Measurements from ENCODE around the gene PTPRK. TPM values are rescaled to one million over a fixed set of nuclear protein-coding genes. Genes with fewer than 3 reads are reported as not detected.

The PTPRK gene
- polyA plus RNA-seq, 1 donor (not counting 4 experiments of a cell fraction or from before 2014, with no cell fraction given): 52.7 TPM

- Histone ChIP-seq H3K36me3 (ENCODE audit: control insufficient read depth in 2 of 2, extremely low read depth in 1 of 2, insufficient read depth in 2 of 2, low read length in 2 of 2) (no peaks in the 10 kb centered on the region), H3K27ac (ENCODE audit: control insufficient read depth, insufficient read depth, low read length) (peak overlapping the region; percentile 93), H3K4me1 (ENCODE audit: control insufficient read depth, extremely low read depth, insufficient read depth, low read length) (peaks cover 24% of the 10 kb centered on the region), H3K4me2 (ENCODE audit: control insufficient read depth, extremely low read depth, insufficient read depth, low read depth, low read length) (peak overlapping the region; percentile 74), H3K79me2 (ENCODE audit: control insufficient read depth, insufficient read depth, low read length) (peaks cover 60% of the 10 kb centered on the region), H3K4me3 (ENCODE audit: control insufficient read depth in 2 of 3, extremely low read depth in 1 of 3, insufficient read depth in 2 of 3, low read depth in 1 of 3, low read length in 3 of 3) (peak overlapping the region; percentile 73 to 94 (median 94)), H2AFZ (ENCODE audit: control insufficient read depth, low read length) (peak overlapping the region; percentile 41), H3K9me3 (ENCODE audit: control insufficient read depth, low read depth, low read length) (no peaks in the 10 kb centered on the region), H3K9me1 (ENCODE audit: control insufficient read depth, extremely low read depth, insufficient read depth, low read length) (no peaks in the 10 kb centered on the region), H4K20me1 (ENCODE audit: control insufficient read depth, extremely low read depth, insufficient read depth, low read length) (peaks cover 9% of the 10 kb centered on the region), H3K27me3 (ENCODE audit: control insufficient read depth, extremely low read depth, insufficient read depth, low read length) (no peaks in the 10 kb centered on the region), H3K9ac (ENCODE audit: control insufficient read depth, extremely low read depth, insufficient read depth, low read length) (peak overlapping the region; percentile 99)
- dilution Hi-C loops (cut with MboI; ENCODE audit: extremely low pct_ligation_motif_present, low sequenced_read_pairs): no loop called here
- DNase-seq (ENCODE audit: low read depth, low spot score) (no peak), FAIRE-seq (peak; percentile 13)
- no peak for TF ChIP-seq EZH2 (IDR thresholded peaks at IDR 0.05; ENCODE audit: low read length)
- peak in 2 of 3 experiments; percentile 5 to 18 for TF ChIP-seq CTCF (optimal IDR thresholded peaks at IDR 0.05 in 1 of 3, IDR thresholded peaks at IDR 0.05 in 1 of 3, conservative IDR thresholded peaks at IDR 0.05 in 1 of 3; ENCODE audit: extremely low read depth in 1 of 3, insufficient read depth in 2 of 3, low read length in 3 of 3)
Measured at GRCh38 chr6:128519132-128519930, 1.1 kb downstream of the PTPRK start.

- FAIRE-seq (peak; percentile 81), DNase-seq (ENCODE audit: low read depth, low spot score) (no peak)
- peak overlapping the region; percentile 99 for H3K9ac ChIP-seq (ENCODE audit: control insufficient read depth, extremely low read depth, insufficient read depth, low read length)
- H3K9me1 ChIP-seq (ENCODE audit: control insufficient read depth, extremely low read depth, insufficient read depth, low read length): peaks cover 3% of the 10 kb centered on the region
- H3K36me3 ChIP-seq (ENCODE audit: control insufficient read depth in 2 of 2, extremely low read depth in 1 of 2, insufficient read depth in 2 of 2, low read length in 2 of 2): no peaks in the 10 kb centered on the region
- peak overlapping the region; percentile 74 for H3K4me2 ChIP-seq (ENCODE audit: control insufficient read depth, extremely low read depth, insufficient read depth, low read depth, low read length)
- H3K4me3 ChIP-seq (ENCODE audit: control insufficient read depth in 2 of 3, extremely low read depth in 1 of 3, insufficient read depth in 2 of 3, low read depth in 1 of 3, low read length in 3 of 3): peak overlapping the region; percentile 73 to 94 (median 94)
- H3K27ac ChIP-seq (ENCODE audit: control insufficient read depth, insufficient read depth, low read length): peak overlapping the region; percentile 93
- no peak overlapping the region for H2AFZ ChIP-seq (ENCODE audit: control insufficient read depth, low read length)
- H3K9me3 ChIP-seq (ENCODE audit: control insufficient read depth, low read depth, low read length): no peaks in the 10 kb centered on the region
- peaks cover 9% of the 10 kb centered on the region for H4K20me1 ChIP-seq (ENCODE audit: control insufficient read depth, extremely low read depth, insufficient read depth, low read length)
- H3K79me2 ChIP-seq (ENCODE audit: control insufficient read depth, insufficient read depth, low read length): peaks cover 67% of the 10 kb centered on the region
- no peaks in the 10 kb centered on the region for H3K27me3 ChIP-seq (ENCODE audit: control insufficient read depth, extremely low read depth, insufficient read depth, low read length)
- dilution Hi-C loops (cut with MboI; ENCODE audit: extremely low pct_ligation_motif_present, low sequenced_read_pairs): no loop called here
- TF ChIP-seq EZH2 (IDR thresholded peaks at IDR 0.05; ENCODE audit: low read length): no peak
- no peak for TF ChIP-seq CTCF (optimal IDR thresholded peaks at IDR 0.05 in 1 of 3, IDR thresholded peaks at IDR 0.05 in 1 of 3, conservative IDR thresholded peaks at IDR 0.05 in 1 of 3; ENCODE audit: extremely low read depth in 1 of 3, insufficient read depth in 2 of 3, low read length in 3 of 3)
- peaks cover 27% of the 10 kb centered on the region for H3K4me1 ChIP-seq (ENCODE audit: control insufficient read depth, extremely low read depth, insufficient read depth, low read length)
Measured at GRCh38 chr6:128518434-128519131, 1.8 kb downstream of the PTPRK start.

Measured in keratinocyte (primary cell).